Esophagus muscularis mucosa (tissue), 3 donors: ENCODE measurements around the gene CGB1.
"Not testable (repeated sequence)": the region's sequence is repeated elsewhere in the genome, so short reads cannot be mapped to it uniquely, and the experiment has no call there.

ENCODE experiments used
- CTCF ChIP-seq, 3 experiments: fragments of 200-600 bp in 2 of 3; fragments of 450-650 bp in 1 of 3; sonication (generic) in 2 of 3; IDR thresholded peaks; one replicate each; pipeline ENCODE4 v1.5.1; 2017 to 2019; ENCODE audit warnings: antibody characterized with exemption in 3 of 3, mild to moderate bottlenecking in 2 of 3, moderate library complexity in 1 of 3
- POLR2A ChIP-seq: fragments of 450-650 bp; IDR thresholded peaks from one replicate; pipeline ENCODE4 v1.6.1; 2017; ENCODE audit warnings: antibody characterized with exemption, moderate library complexity, mild to moderate bottlenecking, low read depth

GRCh38 chr19:49039736-49040135 is 3.0 kb upstream of the CGB1 start:
- not testable (repeated sequence) for TF ChIP-seq POLR2A; CTCF (IDR thresholded peaks at IDR 0.05)
